GM21515 (cell line): ENCODE measurements around the gene DUSP3.

Experiments used
- ATAC-seq: cut with Tn5 transposase; IDR thresholded peaks from one replicate; pipeline ENCODE4 v1.9.1; 2021; ENCODE audit not compliant: unreplicated experiment

Gene DUSP3

GRCh38 chr17:43734376-43734775, 44.4 kb downstream of the DUSP3 start:
- ATAC-seq = no peak

DNA sequence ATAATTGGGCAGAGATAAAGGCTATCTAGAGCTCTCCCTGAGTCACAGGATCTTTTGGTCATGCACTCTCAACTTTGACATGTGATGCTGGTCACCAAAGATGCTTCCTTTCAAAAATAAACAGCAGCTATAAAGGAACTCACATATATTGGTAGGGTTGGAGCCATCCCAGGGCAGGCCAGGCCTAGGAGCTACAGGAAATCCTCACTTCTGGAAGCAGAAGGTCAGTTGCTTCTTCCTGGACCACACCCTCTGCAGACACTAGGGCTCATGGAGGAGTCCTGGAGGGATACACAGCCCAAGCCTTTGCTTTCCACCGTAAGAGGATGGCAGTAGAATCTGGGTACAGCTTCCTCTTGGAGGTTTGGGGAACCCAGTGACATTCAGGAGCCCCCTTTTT, 44.8 kb downstream of the DUSP3 start:
- no peak for ATAC-seq

DNA sequence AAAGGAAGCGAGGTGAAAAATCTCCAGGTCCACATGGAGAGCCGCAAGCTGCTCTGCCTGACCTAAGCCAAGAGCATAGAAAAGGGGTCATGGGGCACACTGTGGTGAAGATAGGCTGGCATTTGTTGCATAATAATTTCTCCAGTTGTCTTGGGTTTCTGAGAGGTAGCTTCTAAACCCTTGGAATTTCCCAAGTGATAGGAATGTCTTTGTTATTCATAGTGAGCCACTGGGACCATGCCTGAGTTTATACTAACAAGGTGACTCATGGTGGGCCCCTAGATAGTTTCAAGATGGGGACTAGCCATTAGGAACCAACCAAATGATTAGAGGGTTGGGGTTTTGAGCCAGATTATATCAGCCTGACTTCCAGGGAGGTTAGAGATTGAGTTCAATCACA, 45.8 kb downstream of the DUSP3 start:
- no peak for ATAC-seq

- ATAC-seq = no peak
These were observed 50.7 kb downstream of the DUSP3 start for GRCh38 chr17:43728081-43728480.

DNA sequence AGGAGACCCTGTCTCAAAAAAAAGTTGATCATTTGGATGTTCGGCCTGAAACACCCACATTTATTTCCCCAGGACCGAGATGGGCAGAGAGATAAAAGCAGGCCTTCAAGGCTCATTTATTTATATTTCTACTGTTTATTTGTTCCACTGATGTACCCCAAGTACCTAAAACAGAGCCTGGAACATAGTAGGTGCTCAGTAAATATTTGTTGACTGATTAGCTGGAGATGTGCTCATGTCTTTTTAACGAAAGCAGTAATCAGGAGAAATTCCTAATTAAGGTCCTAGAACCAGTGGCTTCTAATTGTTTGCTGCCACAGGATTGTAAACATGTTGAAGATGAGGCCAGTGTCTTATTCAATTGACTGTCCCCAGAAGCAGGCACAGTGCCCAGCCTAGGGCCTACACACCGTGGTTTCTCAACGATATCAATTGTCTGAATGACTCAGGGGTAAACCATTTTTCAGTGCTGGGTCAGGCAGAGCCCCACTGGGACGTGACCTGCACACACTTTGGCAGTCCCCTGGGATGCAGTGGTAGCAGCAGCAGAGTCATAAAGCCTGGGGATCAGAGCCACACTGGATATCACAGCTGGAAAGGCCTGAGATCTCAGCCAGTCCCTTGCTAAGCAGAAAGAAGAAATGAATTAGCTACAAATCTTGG, 54.9 kb downstream of the DUSP3 start:
- ATAC-seq = no peak

DNA sequence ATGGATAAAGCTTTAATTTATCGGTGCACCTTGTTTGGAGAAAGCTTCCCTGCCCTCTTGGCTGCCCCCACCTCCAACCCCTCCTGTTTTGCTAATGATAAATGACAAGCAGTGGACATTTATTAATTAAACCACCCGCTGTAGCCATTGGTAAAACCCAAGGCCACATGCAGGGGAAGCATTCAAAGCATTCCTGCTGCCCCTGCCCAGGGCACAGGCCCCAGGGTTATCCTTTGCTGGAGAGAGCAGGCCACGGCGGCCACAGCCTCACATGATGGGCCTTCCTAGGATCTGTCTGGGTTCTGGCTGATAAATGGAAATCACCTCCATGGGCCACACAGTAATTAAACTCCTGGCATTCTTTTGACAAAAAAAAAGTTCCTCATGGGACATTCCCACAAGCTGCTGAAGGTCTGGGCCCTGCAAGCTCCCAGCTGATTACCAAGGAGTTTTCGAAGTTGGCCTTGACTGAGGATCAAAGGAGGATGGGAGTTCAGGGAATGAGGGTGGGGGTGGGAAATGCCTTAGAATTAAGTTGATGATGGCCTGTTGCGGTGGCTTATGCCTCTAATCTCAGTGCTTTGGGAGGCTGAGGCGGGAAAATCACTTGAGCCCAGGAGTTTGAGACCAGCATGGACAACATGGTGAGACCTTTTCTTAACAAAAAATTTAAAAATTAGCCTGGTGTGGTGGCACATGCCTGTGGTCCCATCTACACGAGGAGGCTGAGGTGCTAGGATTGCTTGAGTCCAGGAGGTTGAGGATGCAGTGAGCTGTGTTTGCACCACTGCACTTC, 55.7 kb downstream of the DUSP3 start:
- ATAC-seq = no peak

DNA sequence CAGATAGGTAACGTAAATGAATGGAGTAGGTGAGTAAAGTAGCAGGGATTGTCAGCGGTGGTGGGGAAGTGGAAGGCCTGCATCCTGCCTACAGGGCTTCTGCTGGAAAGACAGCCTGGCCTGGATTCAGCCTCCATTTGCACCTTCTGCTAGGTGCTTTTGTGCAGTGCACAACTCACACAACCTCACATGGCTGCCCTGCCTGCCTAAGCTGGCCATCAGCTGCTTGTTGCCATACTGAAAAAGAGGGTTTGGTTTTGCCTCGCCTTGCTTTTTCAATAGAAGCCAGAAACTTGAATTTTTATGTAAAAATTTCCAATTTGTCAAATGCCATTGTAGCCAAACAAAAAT, 56.5 kb downstream of the DUSP3 start:
- ATAC-seq = no peak

- no peak for ATAC-seq
These were observed 57.1 kb downstream of the DUSP3 start for GRCh38 chr17:43721537-43722268.

- no peak for ATAC-seq
These were observed 58.3 kb downstream of the DUSP3 start for GRCh38 chr17:43720311-43721060.

DNA sequence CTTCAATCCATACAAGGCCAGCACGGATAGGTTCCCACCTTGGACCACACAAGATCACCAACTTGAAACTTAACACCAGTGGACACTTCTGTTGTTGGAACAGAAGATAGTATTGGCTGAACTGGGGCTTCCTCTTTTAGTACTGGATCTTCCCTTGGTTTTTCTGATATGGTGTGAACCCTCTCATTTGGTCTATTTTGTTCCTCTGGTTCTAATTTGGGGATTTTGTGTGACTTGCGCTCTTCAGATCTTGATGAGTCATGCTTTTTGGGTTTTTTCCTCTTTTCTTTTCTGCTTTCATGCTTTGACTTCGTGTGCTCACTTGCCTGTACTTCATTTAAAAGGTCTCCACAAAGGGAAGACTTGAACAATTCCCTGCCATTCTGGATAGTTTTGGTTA, 59.2 kb downstream of the DUSP3 start:
- ATAC-seq = no peak

GRCh38 chr17:43718544-43718943, 60.2 kb downstream of the DUSP3 start:
- ATAC-seq = no peak

GRCh38 chr17:43717913-43718312, 60.9 kb downstream of the DUSP3 start:
- no peak for ATAC-seq
